Stimulated activated CD4-positive, alpha-beta T cell treated with anti-CD3 and anti-CD28 coated beads, Interleukin-1b, Interleukin-23, amount 100 ng/mL, for 1 hour (primary cell): ENCODE data around the gene AMIGO3.
"Not testable (repeated sequence)": the region's sequence is repeated elsewhere in the genome, so short reads cannot be mapped to it uniquely, and the experiment has no call there.

Experiments used
- DNase-seq, 2 donors: peaks; one replicate each; pipeline ENCODE4 v3.0.0-alpha.2; 2020; ENCODE audit warnings: low read depth in 2 of 2

Gene AMIGO3

GRCh38 chr3:49689046-49689907 is 30.2 kb downstream of the AMIGO3 start, which contains the start of the genes MST1 and RNF123:
MST1 (minus strand) TSS chr3:49689474; CDS start chr3:49688691, 783 bp downstream.
RNF123 (plus strand) TSS chr3:49689557; CDS start chr3:49691166, 1,609 bp downstream.
- peak; percentile 79 to 83 for DNase-seq

- not testable (repeated sequence) for DNase-seq
These were observed 31.0 kb downstream of the AMIGO3 start for GRCh38 chr3:49688338-49689045.

- not testable (repeated sequence) for DNase-seq
These were observed 32.1 kb downstream of the AMIGO3 start for GRCh38 chr3:49687424-49687795.

- not testable (repeated sequence) for DNase-seq
These were observed 32.6 kb downstream of the AMIGO3 start for GRCh38 chr3:49686769-49687423.

GRCh38 chr3:49686346-49686745 is 33.1 kb downstream of the AMIGO3 start:
- peak in 1 of 2 donors; percentile 28 for DNase-seq

- DNase-seq: not testable (repeated sequence)
These were observed 33.6 kb downstream of the AMIGO3 start for GRCh38 chr3:49685846-49686245.

- DNase-seq: not testable (repeated sequence)
These were observed 34.4 kb downstream of the AMIGO3 start for GRCh38 chr3:49685103-49685502.

GRCh38 chr3:49684453-49684852 is 35.0 kb downstream of the AMIGO3 start:
- DNase-seq: not testable (repeated sequence)

- no peak for DNase-seq
These were observed 36.3 kb downstream of the AMIGO3 start for GRCh38 chr3:49683162-49683561.

- DNase-seq: no peak
These were observed 37.9 kb downstream of the AMIGO3 start for GRCh38 chr3:49681543-49681942.

GRCh38 chr3:49681232-49681522 is 38.3 kb downstream of the AMIGO3 start:
- no peak for DNase-seq

GRCh38 chr3:49680493-49681231 is 38.8 kb downstream of the AMIGO3 start:
- no peak for DNase-seq

- DNase-seq: no peak
These were observed 43.6 kb downstream of the AMIGO3 start for GRCh38 chr3:49675912-49676311.

- peak in 1 of 2 donors; percentile 14 for DNase-seq
These were observed 44.9 kb downstream of the AMIGO3 start for GRCh38 chr3:49674497-49674983.

GRCh38 chr3:49673715-49674496 is 45.6 kb downstream of the AMIGO3 start, which contains the start of gene APEH:
APEH (plus strand) TSS chr3:49674351; CDS start chr3:49674402, 51 bp downstream.
- DNase-seq: peak; percentile 93 to 95

GRCh38 chr3:49673121-49673714 is 46.3 kb downstream of the AMIGO3 start:
- peak in 1 of 2 donors; percentile 9 for DNase-seq

- DNase-seq: peak; percentile 48 to 54
These were observed 47.9 kb downstream of the AMIGO3 start for GRCh38 chr3:49671291-49672288.

GRCh38 chr3:49670940-49671290 is 48.6 kb downstream of the AMIGO3 start:
- DNase-seq: no peak

- no peak for DNase-seq
These were observed 50.1 kb downstream of the AMIGO3 start for GRCh38 chr3:49669352-49669751.
